NB4 (cell line): ENCODE measurements around the gene CFAP46.

Experiments used
- DNase-seq: peaks from one replicate; pipeline ENCODE4 v3.0.0; 2010; ENCODE audit warnings: low read depth
- H3K4me3 ChIP-seq: one replicate; pipeline ENCODE4 v1.5.1; 2011; ENCODE audit warnings: mild to moderate bottlenecking, low read depth, low read length, moderate library complexity
- MYC ChIP-seq: IDR thresholded peaks from 2 replicates; pipeline ENCODE4 v1.6.1; 2011; ENCODE audit warnings: low read depth, low read length
- POLR2A ChIP-seq: IDR thresholded peaks from 2 replicates; pipeline ENCODE4 v1.6.1; 2011; ENCODE audit warnings: mild to moderate bottlenecking; ENCODE audit not compliant: insufficient read length; ENCODE audit errors: extremely low read depth
- TF ChIP-seq, protein P1 (sequence below): IDR thresholded peaks from 2 replicates; pipeline ENCODE4 v1.6.1; 2011; ENCODE audit warnings: low read depth, low read length
- TF ChIP-seq, protein P2 (sequence below): IDR thresholded peaks from one replicate; pipeline ENCODE4 v1.5.1; 2012; ENCODE audit warnings: low read depth, low read length

CFAP46 gene

DNA sequence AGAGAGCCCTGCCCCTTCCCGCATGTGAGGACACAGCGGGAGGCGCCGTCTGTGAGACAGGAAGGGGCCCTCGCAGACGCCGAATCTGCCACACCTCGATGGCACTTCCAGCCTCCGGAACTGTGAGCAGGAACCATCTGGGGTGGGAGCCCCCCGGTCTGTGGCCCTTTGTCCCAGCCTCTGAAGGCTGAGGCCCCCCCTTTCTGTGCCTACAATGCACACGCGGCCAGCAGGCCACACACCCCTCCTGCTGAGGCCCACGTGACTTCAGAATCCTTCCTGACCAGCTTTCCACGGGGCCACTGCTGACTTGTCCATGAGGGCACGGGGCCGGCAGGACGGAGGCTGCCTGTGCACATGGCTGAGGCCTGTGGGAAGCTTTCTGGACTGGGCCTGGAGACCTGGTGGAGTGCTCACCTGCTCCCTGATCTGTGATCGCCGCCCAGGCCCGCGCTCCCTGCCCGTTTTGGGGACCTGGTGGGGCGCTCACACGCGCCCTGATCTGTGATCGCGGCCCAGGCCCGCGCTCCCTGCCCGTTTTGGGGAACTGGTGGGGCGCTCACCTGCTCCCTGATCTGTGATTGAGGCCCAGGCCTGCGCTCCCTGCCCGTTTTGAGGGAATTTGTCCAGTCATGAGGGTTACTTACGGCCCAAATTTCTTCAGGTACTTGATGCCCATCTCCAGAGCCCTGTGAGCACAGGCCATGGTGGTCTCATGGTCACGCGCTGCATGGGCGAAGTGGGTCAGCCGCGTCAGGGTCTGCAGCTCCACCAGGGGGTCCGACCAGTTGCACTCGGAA, 34.3 kb downstream of the CFAP46 start:
- no peak for TF ChIP-seq POLR2A
- TF ChIP-seq MYC, result no peak
- TF ChIP-seq, protein P1, sequence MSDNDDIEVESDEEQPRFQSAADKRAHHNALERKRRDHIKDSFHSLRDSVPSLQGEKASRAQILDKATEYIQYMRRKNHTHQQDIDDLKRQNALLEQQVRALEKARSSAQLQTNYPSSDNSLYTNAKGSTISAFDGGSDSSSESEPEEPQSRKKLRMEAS, result no peak
- TF ChIP-seq, protein P2, sequence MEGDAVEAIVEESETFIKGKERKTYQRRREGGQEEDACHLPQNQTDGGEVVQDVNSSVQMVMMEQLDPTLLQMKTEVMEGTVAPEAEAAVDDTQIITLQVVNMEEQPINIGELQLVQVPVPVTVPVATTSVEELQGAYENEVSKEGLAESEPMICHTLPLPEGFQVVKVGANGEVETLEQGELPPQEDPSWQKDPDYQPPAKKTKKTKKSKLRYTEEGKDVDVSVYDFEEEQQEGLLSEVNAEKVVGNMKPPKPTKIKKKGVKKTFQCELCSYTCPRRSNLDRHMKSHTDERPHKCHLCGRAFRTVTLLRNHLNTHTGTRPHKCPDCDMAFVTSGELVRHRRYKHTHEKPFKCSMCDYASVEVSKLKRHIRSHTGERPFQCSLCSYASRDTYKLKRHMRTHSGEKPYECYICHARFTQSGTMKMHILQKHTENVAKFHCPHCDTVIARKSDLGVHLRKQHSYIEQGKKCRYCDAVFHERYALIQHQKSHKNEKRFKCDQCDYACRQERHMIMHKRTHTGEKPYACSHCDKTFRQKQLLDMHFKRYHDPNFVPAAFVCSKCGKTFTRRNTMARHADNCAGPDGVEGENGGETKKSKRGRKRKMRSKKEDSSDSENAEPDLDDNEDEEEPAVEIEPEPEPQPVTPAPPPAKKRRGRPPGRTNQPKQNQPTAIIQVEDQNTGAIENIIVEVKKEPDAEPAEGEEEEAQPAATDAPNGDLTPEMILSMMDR, result no peak
- no peak overlapping the region for H3K4me3 ChIP-seq
- no peak for DNase-seq

- DNase-seq, result no peak
- TF ChIP-seq POLR2A, result no peak
- TF ChIP-seq, protein P2, result no peak
- TF ChIP-seq, protein P1, result no peak
- no peak for TF ChIP-seq MYC
- H3K4me3 ChIP-seq, result no peak overlapping the region
Measured at GRCh38 chr10:132906836-132907235, 35.5 kb downstream of the CFAP46 start.

GRCh38 chr10:132906106-132906505, 36.3 kb downstream of the CFAP46 start:
- H3K4me3 ChIP-seq, result no peak overlapping the region
- DNase-seq, result no peak
- TF ChIP-seq POLR2A, result no peak
- TF ChIP-seq, protein P2, result no peak
- TF ChIP-seq MYC, result no peak
- TF ChIP-seq, protein P1, result no peak

DNA sequence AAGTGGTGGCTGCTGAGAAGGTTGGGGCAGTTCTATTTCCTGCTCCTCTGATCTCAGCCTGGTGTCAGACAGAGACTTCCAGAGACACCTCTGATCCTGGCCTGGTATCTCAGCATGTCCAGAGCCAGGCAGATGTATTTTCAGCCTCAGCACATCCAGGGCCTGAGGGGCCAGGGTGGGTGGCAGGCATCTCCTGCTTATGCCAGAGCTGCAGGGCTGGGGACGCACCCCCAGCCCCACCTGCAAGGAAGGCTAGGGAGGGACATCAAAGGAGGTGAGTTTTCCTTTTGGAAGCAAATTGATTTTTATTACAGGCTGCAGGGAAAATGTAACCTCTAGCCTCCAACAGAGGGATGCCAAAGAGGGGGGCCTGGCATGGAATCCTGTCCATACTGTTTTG, 36.7 kb downstream of the CFAP46 start:
- no peak overlapping the region for H3K4me3 ChIP-seq
- DNase-seq, result no peak
- no peak for TF ChIP-seq POLR2A
- no peak for TF ChIP-seq MYC
- TF ChIP-seq, protein P2, result no peak
- TF ChIP-seq, protein P1, result no peak

DNA sequence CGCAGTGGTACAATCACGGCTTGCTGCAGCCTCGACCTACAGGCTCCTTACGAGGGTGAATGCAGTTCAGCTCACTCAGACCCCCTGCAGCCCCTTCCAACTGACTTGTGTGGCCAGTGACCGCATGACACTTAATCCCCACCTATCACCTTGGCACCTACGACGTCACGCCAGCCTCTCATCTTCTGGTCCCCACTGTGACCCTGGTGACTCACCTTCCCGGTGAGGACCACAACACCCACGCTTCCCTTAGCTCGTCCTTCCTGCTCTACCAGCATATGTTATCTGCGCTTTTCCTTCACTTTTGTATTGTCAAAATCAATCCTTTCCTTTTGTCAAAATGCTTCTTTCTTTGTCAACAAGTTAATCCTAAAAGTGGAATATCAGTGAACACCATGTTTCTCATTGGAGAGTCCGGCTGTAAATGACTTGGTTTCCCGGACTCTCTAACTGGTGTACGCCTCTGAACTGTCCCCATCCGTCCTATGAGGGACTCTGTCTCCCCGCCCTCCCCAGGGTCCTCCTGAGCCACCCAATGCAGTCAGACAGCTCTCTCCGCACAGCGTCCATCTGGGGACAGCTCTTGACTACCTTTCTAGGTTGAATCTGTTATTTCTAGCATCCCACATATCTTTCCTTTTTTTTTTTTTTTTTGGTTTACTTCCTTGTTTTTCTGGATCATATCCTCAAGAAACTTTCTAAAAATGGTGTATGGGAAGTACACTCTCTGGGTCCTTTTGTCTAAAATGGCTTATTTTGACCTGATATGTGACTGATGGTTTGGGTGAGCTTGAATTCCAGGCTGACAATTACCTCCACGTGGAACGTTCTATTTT, 37.3 kb downstream of the CFAP46 start:
- no peak overlapping the region for H3K4me3 ChIP-seq
- no peak for DNase-seq
- TF ChIP-seq, protein P2, result no peak
- TF ChIP-seq POLR2A (no peak), MYC (no peak)
- TF ChIP-seq, protein P1, result no peak
